HG02840 (cell line): ENCODE data around the gene DCTN4.
"Not testable (repeated sequence)": the region's sequence is repeated elsewhere in the genome, so short reads cannot be mapped to it uniquely, and the experiment has no call there.

Source experiments
- ATAC-seq: cut with Tn5 transposase; IDR thresholded peaks from one replicate; pipeline ENCODE4 v1.9.1; 2021; ENCODE audit warnings: mild to moderate bottlenecking, moderate library complexity, moderate number of reproducible peaks; ENCODE audit not compliant: unreplicated experiment, low FRiP score

Gene DCTN4

DNA sequence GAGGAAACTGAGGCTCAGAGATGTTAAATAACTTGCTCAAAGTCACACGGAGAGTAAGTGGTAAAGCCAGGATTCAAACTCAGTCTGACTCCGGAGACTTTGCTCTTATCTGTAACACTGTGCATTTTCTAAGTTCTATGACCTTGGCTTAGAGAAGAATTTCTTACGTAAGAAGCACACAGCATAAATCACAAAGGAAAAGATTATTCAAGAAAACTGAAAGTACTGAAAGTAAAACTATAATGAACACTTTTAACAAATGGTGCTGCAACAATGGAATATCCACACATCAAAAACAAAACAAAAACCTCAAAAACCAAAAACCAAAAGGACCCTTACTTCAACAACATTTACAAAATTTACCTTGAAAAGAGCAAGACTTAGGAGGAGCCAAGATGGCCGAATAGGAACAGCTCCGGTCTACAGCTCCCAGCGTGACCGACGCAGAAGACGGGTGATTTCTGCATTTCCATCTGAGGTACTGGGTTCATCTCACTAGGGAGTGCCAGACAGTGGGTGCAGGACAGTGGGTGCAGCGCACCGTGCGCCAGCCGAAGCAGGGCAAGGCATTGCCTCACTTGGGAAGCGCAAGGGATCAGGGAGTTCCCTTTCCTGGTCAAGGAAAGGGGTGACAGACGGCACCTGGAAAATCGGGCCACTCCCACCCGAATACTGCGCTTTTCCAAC lies 16.2 kb downstream of the DCTN4 start:
- not testable (repeated sequence) for ATAC-seq

DNA sequence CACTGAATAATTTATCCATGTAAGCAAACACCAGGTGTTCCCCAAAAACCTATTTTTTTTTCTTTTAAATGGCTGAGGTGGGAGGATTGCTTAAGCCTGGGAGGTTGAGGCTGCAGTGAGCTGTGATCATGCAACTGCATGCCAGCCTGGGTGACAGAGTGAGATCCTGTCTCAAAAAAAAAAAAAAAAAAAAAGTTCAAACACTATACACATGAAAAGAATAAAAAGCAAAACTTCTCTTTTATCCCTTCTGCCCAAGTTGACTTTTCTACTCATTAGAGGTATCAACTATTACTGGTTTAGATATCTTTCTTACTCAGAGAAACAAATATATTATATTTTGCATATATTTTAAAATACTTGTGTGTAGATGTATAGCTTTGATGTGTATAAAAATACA lies 17.8 kb downstream of the DCTN4 start:
- ATAC-seq = no peak

DNA sequence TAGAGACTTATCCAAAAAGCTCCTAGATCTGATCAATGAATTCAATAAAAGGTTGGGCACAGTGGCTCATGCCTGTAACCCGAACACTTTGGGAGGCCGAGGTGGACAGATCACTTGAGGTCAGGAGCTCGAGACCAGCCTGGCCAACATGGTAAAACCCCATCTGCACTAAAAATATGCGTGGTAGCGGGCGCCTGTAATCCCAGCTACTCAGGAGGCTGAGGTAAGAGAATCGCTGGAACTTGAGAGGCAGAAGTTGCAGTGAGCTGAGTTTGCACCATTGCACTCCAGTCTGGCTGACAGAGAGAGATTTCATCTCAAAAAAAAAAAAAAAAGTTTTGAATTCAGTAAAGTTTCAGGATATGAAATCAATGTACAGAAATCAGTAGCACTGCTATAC lies 20.0 kb downstream of the DCTN4 start:
- ATAC-seq = no peak

DNA sequence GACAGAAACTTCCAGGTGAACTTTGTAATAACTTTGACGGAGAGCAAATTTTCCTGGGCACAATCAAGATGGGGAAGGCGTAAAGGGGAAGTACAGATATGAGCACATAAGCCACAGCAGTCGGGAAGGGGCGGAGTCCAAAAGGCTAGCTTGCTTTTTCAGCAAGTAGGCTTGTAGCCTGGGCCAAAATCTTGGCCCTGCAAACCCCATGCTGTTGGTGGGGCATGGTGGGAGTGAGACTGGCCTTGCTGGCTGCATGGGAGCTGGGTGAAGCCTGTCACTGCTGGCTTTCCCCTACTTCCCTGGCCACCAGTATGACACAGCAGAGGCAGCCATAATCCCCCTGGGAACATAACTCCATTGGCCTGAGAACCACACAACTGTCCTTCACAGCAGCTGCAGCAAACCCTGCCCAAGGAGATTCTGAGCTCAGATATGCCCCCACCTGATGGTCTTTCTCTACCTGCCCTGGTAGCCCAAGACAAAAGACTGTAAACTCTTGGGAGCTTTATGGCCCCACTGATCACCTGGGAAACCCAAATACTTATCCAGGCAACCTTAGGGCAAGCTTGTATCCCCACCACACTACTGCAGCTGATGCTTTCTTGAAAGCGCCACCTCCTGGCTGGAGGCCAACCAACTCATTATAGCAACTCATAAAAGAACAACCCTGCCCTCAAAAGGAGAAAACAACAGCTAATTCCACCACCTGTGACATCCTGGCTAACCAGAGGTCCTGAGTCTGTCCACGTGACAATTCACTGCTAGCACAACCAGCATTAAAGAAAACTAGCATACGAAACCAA lies 24.0 kb downstream of the DCTN4 start:
- no peak for ATAC-seq

DNA sequence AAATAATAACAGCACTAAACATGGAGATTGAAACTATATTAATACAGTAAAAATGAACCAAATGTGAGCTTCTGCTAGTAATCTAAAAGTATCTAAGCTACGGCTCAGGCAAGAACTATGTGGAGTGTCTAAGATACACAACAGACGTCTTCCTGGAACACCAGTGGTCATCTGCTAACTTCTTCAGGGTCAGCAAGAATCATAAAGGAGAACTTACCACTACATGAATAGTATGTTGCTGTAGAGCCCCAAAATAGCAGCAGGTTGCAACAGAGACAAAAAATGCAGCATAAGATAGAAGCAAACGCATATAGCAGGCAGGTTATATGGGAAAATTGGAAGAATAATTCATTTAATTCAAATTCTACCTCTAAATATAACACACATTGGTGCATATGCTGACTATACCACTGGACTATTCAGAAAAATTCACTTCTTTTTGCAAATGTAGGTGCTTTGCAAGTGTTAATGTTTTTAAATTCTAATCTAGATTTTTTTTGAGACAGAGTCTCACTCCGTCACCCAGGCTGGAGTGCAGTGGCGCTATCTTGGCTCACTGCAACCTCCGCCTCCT lies 27.1 kb downstream of the DCTN4 start:
- ATAC-seq = no peak

DNA sequence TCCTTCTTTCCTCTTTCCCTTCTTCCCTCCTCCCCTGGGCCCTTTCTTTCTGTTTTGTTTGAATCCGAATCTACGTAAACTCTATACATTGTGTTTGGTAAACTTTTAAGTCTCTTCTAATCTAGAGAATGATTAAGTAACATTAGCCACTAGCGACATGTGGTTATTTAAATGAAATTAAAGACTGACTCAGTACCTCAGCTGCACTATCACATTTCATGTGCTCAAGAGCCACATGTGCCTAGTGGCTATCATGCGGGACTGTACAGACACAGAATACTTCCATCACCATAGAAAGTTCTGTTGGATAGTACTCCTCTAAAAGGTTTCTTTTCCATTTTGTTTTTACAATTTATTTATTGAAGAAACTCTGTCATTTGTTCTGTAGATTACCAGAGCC lies 29.0 kb downstream of the DCTN4 start:
- no peak for ATAC-seq

DNA sequence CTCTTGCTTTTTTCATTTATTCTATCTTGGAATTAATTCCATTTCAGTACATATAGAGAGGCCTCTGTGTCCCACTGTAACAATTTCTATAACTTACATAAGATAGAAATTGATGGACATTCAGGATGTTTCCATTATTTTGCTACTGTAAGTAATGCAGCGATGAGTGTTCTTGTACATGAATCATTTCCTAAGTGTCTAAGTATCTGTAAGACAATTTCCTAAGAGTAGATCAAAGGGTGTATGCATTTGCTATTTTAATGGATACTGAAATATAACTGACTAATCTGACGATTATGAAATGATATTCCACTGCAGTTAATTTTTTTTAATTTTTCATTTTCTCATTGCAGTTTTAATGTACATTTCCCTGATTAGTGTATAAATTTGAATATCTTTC lies 35.0 kb downstream of the DCTN4 start:
- no peak for ATAC-seq

DNA sequence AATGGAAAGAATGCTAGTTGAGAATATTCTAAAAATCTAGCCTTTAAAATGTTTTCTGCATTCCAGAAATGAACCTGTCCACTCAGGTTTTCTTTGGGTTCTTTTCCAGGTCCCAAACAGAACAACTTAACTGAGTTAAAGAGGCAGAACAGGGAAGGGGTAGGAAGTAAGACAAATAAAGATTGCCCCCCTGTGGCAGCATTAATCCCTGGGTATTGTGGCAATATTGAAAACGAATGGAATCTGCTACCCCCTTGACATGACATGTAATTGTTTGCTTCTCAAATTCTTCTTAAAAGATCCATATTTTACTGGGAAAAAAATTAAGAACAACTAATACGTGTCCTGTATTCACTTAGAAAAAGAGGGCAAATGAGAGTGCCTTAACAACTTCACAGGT lies 48.7 kb downstream of the DCTN4 start:
- ATAC-seq = no peak

DNA sequence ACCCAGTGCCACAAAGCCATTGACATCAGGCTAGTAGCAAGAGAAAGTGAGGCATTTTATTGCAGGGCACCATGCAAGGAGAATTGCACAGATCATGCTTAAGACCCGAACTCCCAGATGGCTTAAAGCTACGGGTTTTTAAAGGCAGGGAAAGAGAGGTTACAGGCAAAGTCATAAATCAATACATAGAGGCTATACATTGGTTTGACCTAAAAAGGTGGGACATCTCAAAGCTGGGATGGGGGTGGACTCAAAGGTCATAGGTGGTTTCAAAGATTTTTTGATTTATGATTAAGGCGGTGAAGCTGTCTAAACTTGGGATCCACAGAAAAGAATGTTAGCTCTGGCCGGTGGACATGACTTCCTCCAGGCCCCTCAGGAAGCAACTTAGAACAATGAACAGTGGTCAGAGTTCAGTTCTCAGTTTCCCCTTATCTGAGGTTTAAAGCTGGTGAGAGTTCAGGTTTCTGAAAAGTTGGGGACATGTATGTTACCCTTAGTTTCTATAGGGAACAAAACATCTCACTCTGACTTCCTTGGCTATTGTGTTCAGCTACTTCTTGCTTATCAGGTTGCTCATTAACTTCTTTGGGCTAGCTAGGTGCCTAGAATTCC lies 51.9 kb downstream of the DCTN4 start:
- no peak for ATAC-seq

DNA sequence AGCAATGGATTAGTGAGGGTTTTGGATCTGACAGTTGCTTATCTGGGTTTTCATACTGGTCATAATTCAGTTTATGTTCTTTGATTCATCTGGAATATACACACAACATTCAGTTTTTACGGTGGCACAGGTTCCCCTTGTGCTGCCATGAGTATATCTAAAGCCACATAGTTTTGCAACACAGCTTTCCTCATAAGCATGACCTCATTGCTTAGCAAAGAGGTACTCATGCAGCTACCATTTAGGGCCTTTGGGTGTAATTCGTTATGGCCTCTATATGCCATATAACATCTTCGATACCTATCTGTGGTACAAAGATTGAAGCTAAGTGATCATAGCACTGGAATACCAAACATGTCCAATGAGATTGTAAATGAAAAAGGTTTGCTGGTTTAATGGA lies 55.1 kb downstream of the DCTN4 start:
- ATAC-seq = no peak

DNA sequence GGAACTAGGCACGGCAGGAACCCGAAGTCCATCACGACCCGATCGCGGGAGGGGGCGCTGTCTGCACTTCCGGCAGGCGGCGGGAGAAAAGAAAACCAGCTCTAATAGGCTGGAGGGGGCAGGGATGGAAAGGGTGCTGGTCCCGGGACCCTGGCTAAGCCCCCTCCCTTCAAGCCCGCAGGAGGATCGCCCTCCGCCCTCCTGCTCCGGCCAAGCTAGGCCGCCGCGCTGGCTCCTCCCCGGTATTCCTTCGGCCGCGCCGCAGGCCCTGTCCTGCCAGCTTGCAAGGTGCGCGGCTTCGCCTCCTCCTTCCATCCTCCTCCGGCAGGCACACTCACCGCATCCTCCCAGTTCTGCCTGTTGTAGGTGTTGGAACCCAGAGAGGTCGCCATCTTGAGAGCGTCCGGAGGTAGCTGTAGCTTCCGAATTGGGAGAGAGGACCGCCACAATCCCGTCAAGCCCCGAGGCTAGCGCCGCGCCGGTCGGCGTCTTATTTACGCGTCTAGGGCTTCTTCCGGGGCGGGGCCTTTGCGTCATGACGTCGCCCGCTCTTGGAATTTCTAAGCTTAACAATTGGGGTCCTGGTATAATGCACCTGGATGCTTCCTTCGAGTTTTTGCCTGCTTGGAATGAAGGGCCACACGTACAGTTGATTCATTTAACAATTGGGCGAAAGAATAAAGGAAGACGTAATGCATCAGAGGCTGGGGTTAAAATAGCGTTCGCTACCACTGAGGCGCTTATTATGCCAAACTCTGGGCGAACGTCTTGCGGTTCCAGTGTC lies 58.0 kb downstream of the DCTN4 start, which contains the start of gene RBM22:
RBM22 (minus strand) TSS at position 469 of the 784 bp plus-strand sequence; CDS start at position 392, 77 bp downstream.
- ATAC-seq = peak; percentile 97

DNA sequence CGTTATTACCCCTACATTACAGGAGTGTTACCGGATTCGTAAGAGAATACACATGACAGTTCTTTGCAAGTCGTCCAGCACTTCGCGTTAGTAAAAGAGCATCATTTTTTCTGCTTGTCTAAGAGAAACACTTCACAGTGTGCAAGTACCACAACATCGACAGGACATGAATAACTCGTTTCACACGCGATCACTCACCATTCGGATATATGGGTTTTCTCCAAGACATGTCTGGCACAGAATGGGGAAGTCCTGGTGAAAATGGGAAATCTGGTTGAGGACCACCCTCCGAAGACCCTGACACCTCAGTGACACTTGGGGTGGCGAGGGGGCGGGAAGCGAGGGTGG lies 58.6 kb downstream of the DCTN4 start:
- ATAC-seq = no peak

DNA sequence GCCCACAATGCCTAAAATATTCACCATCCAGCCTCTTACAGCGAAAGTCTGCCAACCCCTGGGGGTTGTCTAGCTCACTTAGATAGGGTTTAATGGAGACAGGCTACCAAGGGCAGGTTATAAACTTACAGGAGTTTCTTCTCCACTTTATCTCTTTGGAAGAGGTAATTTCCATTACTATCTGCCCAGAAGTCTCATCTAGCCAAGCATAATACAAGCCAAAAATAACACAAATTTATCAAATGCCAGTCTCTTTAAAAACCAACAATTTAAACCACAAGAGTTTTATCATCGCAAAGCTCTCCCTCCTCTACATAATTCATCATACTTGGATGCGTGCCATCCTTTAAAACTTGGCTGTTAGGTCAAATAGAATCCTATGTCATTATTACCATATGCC lies 64.2 kb downstream of the DCTN4 start:
- ATAC-seq = no peak

DNA sequence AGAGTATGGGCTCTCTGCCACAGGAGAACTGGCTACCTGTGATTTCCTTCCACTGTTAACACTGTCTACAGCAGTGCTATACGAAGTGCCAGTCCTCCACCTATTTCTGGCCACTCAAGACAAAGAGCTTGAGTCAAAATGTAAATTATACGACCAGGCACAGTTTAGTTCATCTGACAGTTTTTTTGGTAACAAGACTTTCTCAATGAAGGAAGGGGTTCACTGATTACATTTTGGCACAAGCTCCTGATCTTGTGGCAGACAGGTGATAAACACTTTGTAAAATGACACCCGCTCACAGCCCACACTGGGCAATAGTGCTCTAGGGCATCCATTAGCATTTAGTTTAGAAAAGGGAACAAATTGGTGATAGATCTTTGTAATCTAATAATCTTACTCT lies 66.5 kb downstream of the DCTN4 start:
- no peak for ATAC-seq

DNA sequence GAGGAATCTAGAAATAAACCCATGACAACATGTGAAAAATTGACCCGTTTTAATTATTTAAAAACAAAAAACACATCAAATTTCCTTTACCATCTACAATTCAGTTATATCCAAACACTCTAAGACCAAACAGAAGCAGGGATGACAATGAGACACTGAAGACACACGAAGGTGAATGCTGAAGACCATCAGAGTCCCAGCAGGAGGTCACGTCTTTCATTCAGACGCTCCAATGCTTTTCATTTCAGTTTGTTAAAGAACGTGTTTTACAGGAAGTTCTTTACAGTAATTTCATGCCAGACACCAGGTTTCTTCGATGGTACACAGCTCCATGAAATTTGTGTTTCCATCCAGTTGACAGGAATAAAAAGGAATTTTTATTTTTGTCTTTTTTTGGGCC lies 68.1 kb downstream of the DCTN4 start:
- no peak for ATAC-seq

DNA sequence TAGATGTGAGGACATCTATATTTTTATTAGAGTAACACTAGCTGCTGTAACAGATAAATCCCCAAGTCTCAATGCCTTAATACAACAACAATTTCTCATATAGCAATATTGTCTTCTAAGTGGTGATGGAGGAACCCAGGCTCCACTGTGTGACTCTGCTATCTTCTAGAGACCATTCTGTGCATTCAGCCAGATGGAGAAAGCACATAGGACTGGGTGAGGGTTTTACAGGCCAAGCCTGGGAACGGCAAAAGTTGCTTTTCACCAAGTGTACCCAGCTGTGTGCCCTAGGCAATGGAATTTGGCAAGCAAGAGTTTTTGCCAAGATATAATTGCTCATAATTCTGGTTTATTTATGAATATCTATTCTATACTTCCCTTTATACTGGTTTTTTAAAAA lies 69.7 kb downstream of the DCTN4 start:
- no peak for ATAC-seq

DNA sequence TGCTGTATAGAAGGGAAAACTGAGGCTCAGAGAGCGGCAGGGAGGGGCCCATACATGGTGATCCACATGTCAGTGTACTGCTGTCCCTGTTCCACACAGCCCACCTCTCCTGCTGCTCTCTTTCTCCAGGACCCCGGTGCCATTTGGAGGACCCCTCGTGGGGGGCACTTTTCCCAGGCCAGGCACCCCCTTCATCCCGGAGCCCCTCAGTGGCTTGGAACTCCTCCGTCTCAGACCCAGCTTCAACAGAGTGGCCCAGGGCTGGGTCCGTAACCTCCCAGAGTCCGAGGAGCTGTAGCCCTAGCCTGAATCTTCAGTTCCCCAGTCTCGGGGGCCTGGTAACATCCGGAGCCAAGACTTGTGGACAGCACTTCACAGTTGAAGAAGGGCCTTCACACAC lies 82.2 kb downstream of the DCTN4 start:
- no peak for ATAC-seq

DNA sequence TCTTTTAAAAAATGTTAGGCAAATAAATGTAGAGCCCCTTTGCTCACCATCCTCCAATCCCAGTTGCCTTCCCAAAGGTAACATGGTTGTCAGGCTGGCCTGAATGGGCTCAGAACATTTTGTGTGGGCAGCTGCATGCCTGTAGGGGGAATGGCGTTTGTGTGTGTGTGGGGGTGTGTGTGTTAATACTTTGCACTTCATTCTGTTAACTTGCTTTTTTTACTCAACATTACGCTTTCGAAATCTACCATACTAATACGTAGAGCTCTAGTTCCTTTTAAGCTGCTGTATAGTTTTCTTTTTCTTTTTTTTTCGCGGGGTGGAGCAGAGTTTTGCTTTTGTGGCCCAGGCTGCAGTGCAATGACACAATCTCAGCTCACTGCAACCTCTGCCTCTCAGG lies 83.7 kb downstream of the DCTN4 start:
- no peak for ATAC-seq

DNA sequence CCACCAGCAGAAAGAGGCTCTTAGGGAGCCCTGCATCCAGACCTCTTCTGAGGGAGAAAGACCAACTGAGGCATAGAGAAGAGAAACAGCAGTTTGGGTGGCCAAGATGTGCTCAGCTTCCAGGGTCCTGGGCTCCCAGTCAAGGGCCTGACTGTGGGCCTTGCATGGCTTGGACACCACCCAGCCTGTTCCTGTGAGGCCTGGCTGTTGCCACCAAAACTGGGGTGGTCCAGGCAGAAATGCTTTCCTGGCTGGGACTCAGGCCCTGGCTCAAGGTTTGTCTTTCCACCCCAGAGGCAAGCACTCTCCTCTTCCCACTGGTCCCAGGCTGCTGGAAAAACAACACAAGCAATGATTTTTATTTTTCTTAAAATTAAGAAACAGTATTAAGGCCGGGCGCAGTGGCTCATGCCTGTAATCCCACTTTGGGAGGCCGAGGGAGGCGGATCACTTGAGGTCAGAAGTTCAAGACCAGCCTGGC lies 84.4 kb downstream of the DCTN4 start:
- ATAC-seq = no peak

DNA sequence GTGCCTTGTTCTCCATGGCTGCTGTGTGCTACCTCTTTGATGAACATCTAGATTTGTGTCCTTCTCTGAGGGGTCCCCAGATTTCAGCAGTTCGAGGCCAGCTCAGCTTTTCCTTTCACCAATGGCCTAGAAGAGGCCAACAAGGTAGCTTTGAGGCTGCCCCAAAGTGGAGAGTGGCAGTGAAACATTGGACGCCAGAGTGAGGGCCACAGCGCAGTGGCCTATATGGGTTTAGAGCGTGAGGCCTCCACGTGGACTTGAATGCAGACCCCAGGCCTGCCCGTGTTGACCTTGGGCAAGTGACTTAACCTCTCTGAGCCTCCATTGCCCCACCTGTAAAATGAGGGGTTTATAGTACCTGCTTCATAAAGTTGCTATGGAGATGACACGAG lies 85.9 kb downstream of the DCTN4 start:
- no peak for ATAC-seq
